ENCODE measurements around the gene GALNT7. TPM values are rescaled to one million over a fixed set of nuclear protein-coding genes. Genes with fewer than 3 reads are reported as not detected.

The GALNT7 gene
- total and polyA plus RNA-seq, 11 donors = 2.3 to 12.8 (median 6.0) TPM

DNA sequence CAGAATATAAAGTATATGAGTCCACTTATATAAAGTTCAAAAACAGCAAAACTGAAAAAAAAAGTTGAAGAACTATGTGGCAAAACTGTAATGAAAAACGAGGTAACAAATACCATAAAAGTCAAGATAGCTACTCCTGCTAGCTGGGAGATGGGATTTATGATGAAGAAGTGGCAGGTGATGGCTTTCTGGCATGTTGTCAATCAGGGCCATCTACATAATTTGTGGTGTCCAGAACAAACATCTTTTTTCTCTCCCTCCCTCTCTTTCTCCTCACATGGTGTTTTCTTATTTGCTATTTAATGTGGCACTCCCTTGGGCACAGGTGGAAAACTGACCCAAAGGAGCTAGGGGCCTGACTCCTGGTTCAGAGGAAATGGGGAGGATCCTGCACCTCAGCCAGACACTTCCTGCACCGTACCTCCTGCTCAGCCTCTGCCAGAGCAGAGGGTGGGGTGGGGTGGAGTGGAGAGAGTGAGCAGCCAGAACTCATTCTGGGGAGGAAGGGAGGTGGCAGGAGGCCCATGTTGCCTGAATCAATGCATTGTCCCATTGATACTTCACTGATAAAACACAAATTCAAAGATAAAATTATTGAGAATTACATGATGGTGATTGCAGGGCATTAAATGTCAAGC lies 196.9 kb downstream of the GALNT7 start:
- WGBS, 4 donors = 27 to 36% (median 32%) methylated on average over 2 of the region's 2 CpGs
- Histone ChIP-seq H3K27me3 (no peaks in the 10 kb centered on the region), H3K27ac (no peak overlapping the region), H3K4me3 (no peak overlapping the region), H3K4me1 (peaks cover 0 to 37% (median 12%) of the 10 kb centered on the region in 12 donors), H3K9me3 (no peaks in the 10 kb centered on the region), H3K36me3 (peaks cover 0 to 3% (median 0%) of the 10 kb centered on the region in 9 donors)
- TF ChIP-seq POLR2A (IDR thresholded peaks at IDR 0.05) = no peak
- TF ChIP-seq, protein P1, sequence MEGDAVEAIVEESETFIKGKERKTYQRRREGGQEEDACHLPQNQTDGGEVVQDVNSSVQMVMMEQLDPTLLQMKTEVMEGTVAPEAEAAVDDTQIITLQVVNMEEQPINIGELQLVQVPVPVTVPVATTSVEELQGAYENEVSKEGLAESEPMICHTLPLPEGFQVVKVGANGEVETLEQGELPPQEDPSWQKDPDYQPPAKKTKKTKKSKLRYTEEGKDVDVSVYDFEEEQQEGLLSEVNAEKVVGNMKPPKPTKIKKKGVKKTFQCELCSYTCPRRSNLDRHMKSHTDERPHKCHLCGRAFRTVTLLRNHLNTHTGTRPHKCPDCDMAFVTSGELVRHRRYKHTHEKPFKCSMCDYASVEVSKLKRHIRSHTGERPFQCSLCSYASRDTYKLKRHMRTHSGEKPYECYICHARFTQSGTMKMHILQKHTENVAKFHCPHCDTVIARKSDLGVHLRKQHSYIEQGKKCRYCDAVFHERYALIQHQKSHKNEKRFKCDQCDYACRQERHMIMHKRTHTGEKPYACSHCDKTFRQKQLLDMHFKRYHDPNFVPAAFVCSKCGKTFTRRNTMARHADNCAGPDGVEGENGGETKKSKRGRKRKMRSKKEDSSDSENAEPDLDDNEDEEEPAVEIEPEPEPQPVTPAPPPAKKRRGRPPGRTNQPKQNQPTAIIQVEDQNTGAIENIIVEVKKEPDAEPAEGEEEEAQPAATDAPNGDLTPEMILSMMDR (IDR thresholded peaks at IDR 0.05) = no peak
- DNase-seq = peak in 1 of 5 donors; percentile 31
- intact Hi-C loops (cut with DNase I) = loop anchor here in 2 of 10 donors (5.0 kb wide), 2 partner anchors 33 to 52 kb away; partner anchors contain the start of gene HMGB2 (in 1 of the 2)
- no peak for ATAC-seq

- Histone ChIP-seq H3K36me3 (peaks cover 0 to 3% (median 0%) of the 10 kb centered on the region in 9 donors), H3K27ac (peak overlapping the region in 4 of 12 donors; percentile 5 to 97 (median 26)), H3K4me3 (peak overlapping the region in 1 of 12 donors; percentile 87), H3K27me3 (no peaks in the 10 kb centered on the region), H3K4me1 (peaks cover 0 to 38% (median 12%) of the 10 kb centered on the region in 12 donors), H3K9me3 (no peaks in the 10 kb centered on the region)
- intact Hi-C loops (cut with DNase I) = loop anchor here in 2 of 10 donors (5.0 kb wide), 2 partner anchors 35 to 50 kb away; partner anchors contain the start of gene HMGB2 (in 1 of the 2)
- ATAC-seq = no peak
- no peak for TF ChIP-seq POLR2A (IDR thresholded peaks at IDR 0.05)
- TF ChIP-seq, protein P1 (IDR thresholded peaks at IDR 0.05) = no peak
- no peak for DNase-seq
Measured at GRCh38 chr4:173367285-173367684, 198.7 kb downstream of the GALNT7 start.

GRCh38 chr4:173367946-173368345 lies 199.3 kb downstream of the GALNT7 start:
- no peak for ATAC-seq
- peak overlapping the region in 5 of 12 donors; percentile 0 to 92 (median 76) for H3K4me3 ChIP-seq

GRCh38 chr4:173370130-173370476 lies 201.5 kb downstream of the GALNT7 start:
- peak in 1 of 2 donors; percentile 2 for TF ChIP-seq POLR2A (IDR thresholded peaks at IDR 0.05)
- TF ChIP-seq, protein P1 (IDR thresholded peaks at IDR 0.05) = no peak
- Histone ChIP-seq H3K4me1 (peaks cover 0 to 63% (median 26%) of the 10 kb centered on the region in 12 donors), H3K27me3 (no peaks in the 10 kb centered on the region), H3K4me3 (peak overlapping the region; percentile 66 to 92 (median 85)), H3K36me3 (peaks cover 0 to 6% (median 0%) of the 10 kb centered on the region in 9 donors), H3K27ac (peak overlapping the region; percentile 91 to 99 (median 96)), H3K9me3 (no peaks in the 10 kb centered on the region)
- intact Hi-C loops (cut with DNase I) = loop anchor here in 8 of 10 donors (1.0 to 5.0 kb wide), 5 partner anchors 35 to 47 kb away; partner anchors contain the start of gene HMGB2 (in 8 of the 8)
- DNase-seq = peak; percentile 70 to 83 (median 76)
- 0% methylated on average over 11 to 14 of the region's 14 CpGs for WGBS, 4 donors
- ATAC-seq = peak; percentile 6 to 43 (median 26)

More at GRCh38 chr4:173367946-173368345, 199.3 kb downstream of the GALNT7 start:
- no peak for DNase-seq
- TF ChIP-seq, protein P1 (IDR thresholded peaks at IDR 0.05) = no peak
- TF ChIP-seq POLR2A (IDR thresholded peaks at IDR 0.05) = no peak
- Histone ChIP-seq H3K27me3 (no peaks in the 10 kb centered on the region), H3K36me3 (no peaks in the 10 kb centered on the region), H3K9me3 (no peaks in the 10 kb centered on the region), H3K27ac (peak overlapping the region in 6 of 12 donors; percentile 5 to 99 (median 22)), H3K4me1 (peaks cover 0 to 45% (median 16%) of the 10 kb centered on the region in 12 donors)
- WGBS, 4 donors = 43 to 59% (median 50%) methylated on average over 4 of the region's 4 CpGs
- intact Hi-C loops (cut with DNase I) = loop anchor here in 3 of 10 donors (2.0 to 5.0 kb wide), 3 partner anchors 33 to 49 kb away; partner anchors contain the start of gene HMGB2 (in 2 of the 3)

All from heart left ventricle (tissue), 16 donors.